PFSK-1 (cell line): ENCODE results near the gene APIP.

Source experiments
- FOXP2 ChIP-seq: optimal IDR thresholded peaks from 2 replicates; pipeline ENCODE3; 2011; ENCODE audit warnings: borderline replicate concordance, control low read depth, inconsistent platforms; ENCODE audit not compliant: insufficient read depth; ENCODE audit errors: extremely low read length, extremely low read depth
- POLR2AphosphoS5 ChIP-seq: IDR thresholded peaks from 2 replicates; pipeline ENCODE4 v1.6.1; 2012; ENCODE audit warnings: low read depth, mild to moderate bottlenecking, control low read depth, low read length, moderate library complexity
- SIN3A ChIP-seq: IDR thresholded peaks from 2 replicates; pipeline ENCODE4 v1.6.1; 2012; ENCODE audit warnings: mild to moderate bottlenecking, low read length, moderate library complexity, borderline replicate concordance; ENCODE audit not compliant: insufficient read depth
- TAF1 ChIP-seq: IDR thresholded peaks from 2 replicates; pipeline ENCODE4 v1.6.1; 2012; ENCODE audit warnings: low read length, control low read depth, borderline replicate concordance; ENCODE audit not compliant: insufficient read depth
- TF ChIP-seq, protein P1 (sequence below), 2 experiments: IDR thresholded peaks; 2 replicates each; pipeline versions ENCODE4 v1.6.1 to v1.8.0; 2011 to 2012; ENCODE audit warnings: low read depth in 2 of 2, low read length in 2 of 2, control low read depth in 1 of 2, inconsistent platforms in 1 of 2, mild to moderate bottlenecking in 1 of 2, moderate library complexity in 1 of 2; ENCODE audit not compliant: insufficient read depth in 1 of 2

The APIP gene

GRCh38 chr11:34881900-34882299 is 34.3 kb downstream of the APIP start:
- TF ChIP-seq TAF1 (no peak), POLR2AphosphoS5 (no peak), FOXP2 (no peak), SIN3A (no peak)
- TF ChIP-seq, protein P1, sequence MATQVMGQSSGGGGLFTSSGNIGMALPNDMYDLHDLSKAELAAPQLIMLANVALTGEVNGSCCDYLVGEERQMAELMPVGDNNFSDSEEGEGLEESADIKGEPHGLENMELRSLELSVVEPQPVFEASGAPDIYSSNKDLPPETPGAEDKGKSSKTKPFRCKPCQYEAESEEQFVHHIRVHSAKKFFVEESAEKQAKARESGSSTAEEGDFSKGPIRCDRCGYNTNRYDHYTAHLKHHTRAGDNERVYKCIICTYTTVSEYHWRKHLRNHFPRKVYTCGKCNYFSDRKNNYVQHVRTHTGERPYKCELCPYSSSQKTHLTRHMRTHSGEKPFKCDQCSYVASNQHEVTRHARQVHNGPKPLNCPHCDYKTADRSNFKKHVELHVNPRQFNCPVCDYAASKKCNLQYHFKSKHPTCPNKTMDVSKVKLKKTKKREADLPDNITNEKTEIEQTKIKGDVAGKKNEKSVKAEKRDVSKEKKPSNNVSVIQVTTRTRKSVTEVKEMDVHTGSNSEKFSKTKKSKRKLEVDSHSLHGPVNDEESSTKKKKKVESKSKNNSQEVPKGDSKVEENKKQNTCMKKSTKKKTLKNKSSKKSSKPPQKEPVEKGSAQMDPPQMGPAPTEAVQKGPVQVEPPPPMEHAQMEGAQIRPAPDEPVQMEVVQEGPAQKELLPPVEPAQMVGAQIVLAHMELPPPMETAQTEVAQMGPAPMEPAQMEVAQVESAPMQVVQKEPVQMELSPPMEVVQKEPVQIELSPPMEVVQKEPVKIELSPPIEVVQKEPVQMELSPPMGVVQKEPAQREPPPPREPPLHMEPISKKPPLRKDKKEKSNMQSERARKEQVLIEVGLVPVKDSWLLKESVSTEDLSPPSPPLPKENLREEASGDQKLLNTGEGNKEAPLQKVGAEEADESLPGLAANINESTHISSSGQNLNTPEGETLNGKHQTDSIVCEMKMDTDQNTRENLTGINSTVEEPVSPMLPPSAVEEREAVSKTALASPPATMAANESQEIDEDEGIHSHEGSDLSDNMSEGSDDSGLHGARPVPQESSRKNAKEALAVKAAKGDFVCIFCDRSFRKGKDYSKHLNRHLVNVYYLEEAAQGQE (IDR thresholded peaks at IDR 0.05; ENCODE audit: insufficient read depth in 1 of 2, low read depth in 2 of 2, low read length in 2 of 2), result no peak

GRCh38 chr11:34877375-34877975 is 38.7 kb downstream of the APIP start:
- TF ChIP-seq POLR2AphosphoS5 (no peak), TAF1 (no peak), SIN3A (no peak), FOXP2 (no peak)
- TF ChIP-seq, protein P1 (IDR thresholded peaks at IDR 0.05; ENCODE audit: insufficient read depth in 1 of 2, low read depth in 2 of 2, low read length in 2 of 2), result no peak

- TF ChIP-seq POLR2AphosphoS5, result no peak
- no peak for TF ChIP-seq TAF1
- no peak for TF ChIP-seq SIN3A
- TF ChIP-seq FOXP2, result no peak
- TF ChIP-seq, protein P1 (IDR thresholded peaks at IDR 0.05; ENCODE audit: insufficient read depth in 1 of 2, low read depth in 2 of 2, low read length in 2 of 2), result no peak
Measured at GRCh38 chr11:34874202-34874601, 42.0 kb downstream of the APIP start.

- TF ChIP-seq FOXP2 (no peak), SIN3A (no peak), POLR2AphosphoS5 (no peak), TAF1 (no peak)
- TF ChIP-seq, protein P1 (IDR thresholded peaks at IDR 0.05; ENCODE audit: insufficient read depth in 1 of 2, low read depth in 2 of 2, low read length in 2 of 2), result no peak
Measured at GRCh38 chr11:34870548-34871196, 45.5 kb downstream of the APIP start.
